NCI-H2029 treated with DMSO at 0.1 percent for 48 hours (cell line): Measurements from ENCODE around the gene SMURF2.
"Not testable (repeated sequence)": the region's sequence is repeated elsewhere in the genome, so short reads cannot be mapped to it uniquely, and the experiment has no call there.

Experiments
- DNase-seq: peaks from one replicate; lab custom pipeline; 2025; lab: John Stamatoyannopoulos, UW

The SMURF2 gene

DNA sequence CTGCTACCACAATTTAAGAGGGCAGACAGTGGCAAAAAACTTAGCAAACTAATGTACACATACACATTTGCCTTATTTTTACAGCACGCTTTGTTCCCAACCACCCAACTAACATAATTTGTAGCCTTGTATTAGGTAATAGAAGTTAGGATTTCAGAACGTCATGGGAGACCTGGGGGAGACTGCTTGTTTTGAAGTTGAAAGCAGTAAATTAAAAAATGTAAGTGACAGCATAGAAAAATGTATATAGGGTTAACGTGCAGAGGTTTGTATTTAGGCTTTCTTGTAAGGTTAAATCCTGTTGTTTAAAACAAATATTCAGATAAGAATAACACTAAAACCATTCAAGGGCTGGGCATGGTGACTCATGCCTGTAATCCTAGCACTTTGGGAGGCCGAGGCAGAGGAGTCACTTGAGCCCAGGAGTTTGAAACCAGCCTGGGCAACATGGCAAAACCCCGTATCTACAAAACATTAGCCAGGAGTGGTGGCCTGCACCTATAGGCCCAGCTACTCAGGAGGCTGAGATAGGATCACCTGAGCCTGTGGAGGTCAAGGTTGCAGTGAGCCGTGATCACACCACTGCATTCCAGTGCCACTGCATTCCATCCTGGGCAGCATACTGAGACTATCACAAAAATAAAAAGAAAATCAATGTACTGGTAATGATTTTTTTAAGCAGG is 2.3 kb upstream of the SMURF2 start:
- not testable (repeated sequence) for DNase-seq

DNA sequence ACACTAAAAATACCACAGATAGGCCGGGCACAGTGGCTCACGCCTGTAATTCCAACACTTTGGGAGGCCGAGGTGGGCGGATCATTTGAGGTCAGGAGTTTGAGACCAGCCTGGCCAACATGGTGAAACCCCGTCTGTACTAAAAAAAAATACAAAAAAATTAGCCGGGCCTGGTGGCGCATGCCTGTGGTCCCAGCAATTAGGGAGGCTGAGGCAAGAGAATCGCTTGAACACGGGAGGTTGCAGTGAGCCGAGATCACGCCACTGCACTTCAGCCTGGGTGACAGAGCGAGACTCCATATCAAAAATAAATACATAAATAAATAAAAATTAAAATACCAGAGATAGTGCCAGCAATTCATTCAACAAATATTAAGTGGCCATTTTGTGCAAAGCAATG is 1.7 kb upstream of the SMURF2 start:
- DNase-seq = not testable (repeated sequence)

- DNase-seq = peak; percentile 46
These were observed 764 bp upstream of the SMURF2 start for GRCh38 chr17:64662774-64663367.

- no peak for DNase-seq
These were observed 456 bp downstream of the SMURF2 start for GRCh38 chr17:64661726-64661975.

DNA sequence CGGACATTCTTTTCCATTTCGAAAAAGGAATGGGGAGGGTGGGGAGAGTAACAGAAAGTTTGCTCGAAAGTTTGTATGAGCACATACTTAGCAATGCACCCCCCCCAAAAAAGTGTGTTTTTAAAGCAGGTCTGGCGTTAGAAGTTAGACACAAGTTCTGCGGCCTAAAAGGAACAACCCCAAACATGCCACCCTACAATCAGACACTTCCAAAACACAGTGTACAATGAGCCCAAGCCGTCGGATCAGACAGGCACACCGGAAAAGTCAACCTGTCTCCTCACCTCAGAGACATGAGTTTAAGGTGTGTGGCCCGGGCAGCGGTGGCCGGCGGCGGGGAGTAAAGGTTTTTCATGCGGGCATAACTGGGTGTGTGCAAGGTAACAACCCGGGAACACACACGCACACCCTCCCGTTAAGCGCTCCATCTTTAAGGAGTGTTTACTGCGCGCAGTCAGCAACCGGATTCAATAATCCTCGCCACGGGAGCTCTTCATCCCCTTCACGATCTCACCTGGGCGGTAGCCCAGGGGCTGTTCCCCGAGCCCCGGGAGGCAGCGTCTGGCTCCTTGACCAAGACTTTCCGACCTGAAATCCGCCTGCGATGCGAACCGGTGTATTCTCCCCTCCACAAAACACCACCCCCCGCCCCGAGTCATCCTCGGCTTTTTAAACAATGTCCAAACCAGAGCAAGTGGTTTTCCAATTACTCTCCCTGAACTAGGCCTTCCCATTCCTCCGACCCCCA is 955 bp downstream of the SMURF2 start:
- DNase-seq = not testable (repeated sequence)

GRCh38 chr17:64660195-64660977 is 1.7 kb downstream of the SMURF2 start:
- not testable (repeated sequence) for DNase-seq

- no peak for DNase-seq
These were observed 3.2 kb downstream of the SMURF2 start for GRCh38 chr17:64658931-64659330.

DNA sequence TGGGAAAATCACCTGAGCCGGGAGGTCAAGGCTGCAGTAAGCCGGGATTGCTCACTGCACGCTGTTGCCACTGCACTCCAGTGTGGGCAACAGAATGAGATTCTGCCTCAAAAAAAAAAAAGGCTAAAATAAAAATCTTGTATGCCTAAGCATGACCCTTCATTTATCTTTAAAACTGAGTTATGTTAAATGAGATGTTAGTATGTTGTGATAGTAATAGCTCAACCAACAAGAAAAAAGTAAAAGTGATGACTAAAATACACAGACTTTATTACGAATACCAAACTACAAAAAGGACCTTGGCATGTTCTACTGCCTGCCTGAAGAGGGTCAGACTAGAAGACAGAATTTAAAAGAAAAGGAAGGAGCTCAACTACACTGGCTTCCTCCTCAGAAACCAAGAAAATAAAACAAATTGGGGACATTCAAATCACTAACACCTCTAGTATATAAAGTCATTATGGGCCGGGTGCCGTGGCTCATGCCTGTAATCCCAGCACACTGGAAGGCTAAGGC is 4.4 kb downstream of the SMURF2 start:
- DNase-seq = no peak

DNA sequence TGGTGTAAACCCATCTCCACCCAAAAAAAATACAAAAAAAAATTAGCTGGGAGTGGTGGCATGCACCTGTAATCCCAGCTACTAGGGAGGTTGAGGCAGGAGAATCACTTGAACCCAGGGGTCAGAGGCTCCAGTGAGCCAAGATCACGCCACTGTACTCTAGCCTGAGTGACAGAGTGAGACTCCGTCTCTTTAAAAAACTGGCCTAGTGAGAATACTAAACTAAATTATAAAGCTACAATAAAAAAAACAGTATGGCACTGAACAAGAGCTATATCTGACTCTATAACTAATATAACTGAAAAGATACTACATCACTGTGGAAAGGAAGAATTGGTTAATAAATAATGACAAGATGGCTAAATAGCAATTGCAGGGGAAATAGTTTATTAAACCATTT is 6.4 kb downstream of the SMURF2 start:
- no peak for DNase-seq

DNA sequence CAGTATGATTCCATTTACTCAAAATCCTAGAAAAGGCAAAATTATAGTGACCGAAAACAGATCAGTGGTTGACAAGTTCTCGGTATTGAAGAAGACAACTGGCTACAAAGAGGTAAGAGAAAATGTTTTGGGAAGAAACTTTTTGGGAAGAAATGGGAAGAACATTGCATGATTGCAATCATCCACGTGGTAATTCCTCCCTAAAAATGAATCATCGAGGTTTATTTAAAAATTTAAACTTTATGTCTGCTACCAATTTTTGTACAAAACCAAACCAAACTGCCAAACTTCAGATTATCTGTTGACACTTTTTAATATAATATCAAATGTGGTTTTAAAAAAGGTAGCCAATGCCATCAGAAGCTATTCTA is 8.1 kb downstream of the SMURF2 start:
- DNase-seq = no peak

DNA sequence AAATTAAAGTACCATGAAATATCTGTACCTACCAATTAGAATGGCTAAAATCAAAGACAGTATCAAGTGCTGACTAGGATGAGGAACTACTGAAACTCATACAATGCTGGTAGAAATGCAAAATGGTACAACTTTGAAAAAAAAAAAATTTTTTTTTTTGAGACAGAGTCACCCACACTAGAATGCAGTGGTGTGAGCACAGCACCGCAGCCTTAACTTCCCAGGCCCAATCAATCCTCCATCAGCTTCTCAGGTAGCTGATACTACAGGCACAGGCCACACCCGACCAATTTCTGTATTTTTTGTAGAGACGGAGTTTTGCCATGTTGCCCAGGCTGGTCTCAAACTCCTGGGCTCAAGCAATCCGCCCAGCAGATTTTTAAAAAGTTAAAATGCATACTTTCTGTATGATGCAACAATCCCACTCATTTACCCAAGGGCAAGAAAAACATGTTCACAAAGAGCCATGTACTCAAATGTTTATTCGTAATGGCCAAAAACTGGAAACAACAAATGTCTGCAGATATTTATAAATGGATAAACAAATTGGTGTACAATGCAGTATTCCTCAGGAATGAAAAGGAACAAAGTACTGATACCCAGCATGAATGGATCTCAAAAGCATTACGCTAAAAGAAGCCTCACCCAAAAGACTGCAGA is 8.7 kb downstream of the SMURF2 start:
- no peak for DNase-seq

DNA sequence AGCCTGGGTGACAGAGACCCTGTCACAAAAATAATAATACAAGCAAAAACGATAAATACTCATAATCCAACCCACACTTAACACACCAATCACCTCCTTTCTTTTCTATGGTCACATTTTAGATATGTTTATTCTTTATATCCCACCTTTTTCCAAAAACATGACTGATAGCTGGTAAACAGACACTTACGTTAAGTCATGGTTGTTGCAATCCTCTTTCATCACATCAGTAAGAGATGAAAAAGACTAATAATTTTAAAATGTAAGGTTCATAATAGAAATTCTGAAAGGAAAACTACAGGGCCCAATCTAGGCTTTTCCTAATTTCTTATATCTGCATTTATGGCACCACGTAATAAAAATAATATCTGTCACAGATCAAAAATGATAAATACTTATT is 10.2 kb downstream of the SMURF2 start:
- DNase-seq = no peak

GRCh38 chr17:64648234-64648633 is 13.9 kb downstream of the SMURF2 start:
- DNase-seq = no peak

- no peak for DNase-seq
These were observed 14.3 kb downstream of the SMURF2 start for GRCh38 chr17:64647817-64648216.

- DNase-seq = no peak
These were observed 22.6 kb downstream of the SMURF2 start for GRCh38 chr17:64639516-64639915.

DNA sequence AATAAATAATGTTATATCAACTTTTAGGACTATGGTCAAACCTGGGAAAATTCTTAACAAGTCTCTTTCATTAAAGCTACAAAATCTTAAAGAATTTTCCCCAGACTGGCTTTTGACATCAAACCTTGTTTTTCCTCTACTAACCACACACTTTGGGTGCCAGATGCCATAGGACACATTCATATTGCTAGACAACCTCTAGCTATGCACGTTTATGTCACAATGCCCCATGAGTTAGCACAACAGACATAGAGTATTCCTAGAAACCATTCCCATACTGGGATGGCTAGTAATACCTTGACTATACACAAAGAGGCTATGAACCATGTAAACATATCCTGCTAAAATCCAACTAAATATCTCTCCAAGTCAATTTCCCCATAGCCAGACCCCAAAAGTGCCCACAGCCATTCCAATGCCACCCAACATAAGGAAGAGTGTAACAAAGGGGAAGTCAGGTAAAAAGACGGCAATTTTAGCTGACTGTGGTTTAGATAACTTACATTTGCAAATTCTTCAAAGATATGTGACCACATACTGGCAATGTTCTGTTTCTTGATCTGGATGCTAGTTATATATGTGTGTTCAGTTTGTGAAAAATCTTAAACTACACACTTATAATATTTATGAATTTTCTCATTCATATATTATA is 23.4 kb downstream of the SMURF2 start:
- DNase-seq = no peak

DNA sequence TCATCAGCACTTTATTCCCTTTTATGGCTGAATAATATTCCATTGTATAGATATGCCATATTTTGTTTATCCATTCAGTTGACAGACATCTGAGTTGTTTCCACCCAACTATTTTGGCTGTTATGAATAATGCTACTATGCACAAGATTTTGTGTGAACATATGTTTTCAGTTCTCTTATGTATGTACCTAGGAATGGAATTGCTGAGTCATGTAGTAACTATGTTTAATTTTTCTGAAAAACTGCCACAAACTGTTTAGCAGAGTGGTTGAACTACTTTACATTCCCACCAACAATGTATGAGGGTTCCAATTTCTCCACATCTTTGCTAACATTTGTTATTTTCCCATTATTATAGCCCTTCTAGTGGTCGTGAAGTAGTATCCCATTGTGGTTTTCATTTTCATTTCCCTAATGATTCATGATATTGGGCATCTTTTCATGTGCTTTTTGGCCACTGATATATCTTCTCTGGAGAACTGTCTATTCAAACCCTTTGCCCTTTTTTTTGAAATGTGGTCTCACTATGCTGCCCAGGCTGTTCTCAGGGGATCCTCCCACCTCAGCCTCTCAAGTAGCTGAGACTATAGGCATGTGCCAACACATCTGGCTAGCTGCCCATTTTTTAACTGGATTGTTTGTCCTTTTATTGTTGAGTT is 26.3 kb downstream of the SMURF2 start:
- DNase-seq = no peak

DNA sequence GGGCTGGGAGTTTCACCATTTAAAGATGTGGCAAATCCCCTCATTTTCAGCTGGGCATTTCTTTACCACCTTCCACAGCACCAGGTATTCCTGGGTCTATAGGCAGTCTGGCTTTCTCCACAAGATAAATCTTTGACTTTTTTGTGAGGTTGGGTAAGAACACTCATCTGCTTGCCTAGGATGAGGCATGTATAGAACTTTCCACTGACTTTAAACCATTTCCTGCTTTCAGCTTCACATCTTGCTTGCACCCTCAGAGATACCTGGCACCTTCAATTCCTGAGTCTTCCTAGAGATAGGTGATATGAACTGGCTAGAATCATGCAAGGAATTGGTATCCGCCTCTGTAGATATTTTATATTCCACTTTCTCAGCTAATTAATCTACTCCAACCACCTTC is 27.9 kb downstream of the SMURF2 start:
- no peak for DNase-seq

DNA sequence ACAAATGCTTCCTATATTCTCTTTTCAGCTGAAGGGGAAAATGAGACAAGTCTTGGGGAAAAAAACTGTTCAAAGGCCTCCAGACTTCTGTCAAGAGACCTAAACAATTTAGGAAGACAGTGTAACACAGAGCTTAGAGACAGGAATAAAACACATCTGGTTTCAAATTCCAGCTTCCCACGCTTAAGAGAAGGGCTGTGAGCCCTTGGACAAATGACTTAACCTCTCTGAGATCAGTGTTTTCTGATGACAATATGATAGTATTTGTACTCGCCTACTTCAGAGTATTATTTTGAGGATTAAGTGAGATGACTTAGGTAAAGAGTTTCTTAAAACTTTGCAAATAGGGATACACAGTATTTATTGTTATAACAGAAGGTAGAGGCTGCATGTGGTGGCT is 29.5 kb downstream of the SMURF2 start:
- DNase-seq = no peak

DNA sequence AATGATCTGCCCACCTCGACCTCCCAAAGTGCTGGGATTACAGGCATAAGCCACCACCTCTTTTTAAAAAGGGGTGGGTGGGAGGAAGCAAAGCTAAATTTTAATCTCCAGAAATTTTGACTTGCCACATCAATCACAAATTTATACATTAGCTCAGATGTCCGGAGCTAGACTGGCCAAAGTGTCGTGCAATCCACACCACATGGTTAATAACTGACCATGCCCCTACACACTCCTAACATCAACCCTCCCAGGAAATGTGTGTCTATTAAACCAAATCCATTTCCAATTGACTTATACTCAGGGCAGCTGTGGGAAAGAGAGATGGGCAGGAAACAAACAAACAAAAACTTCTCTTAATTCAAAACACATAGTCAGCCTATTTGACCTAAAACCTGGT is 29.9 kb downstream of the SMURF2 start:
- no peak for DNase-seq
